Astrocyte (in vitro differentiated cells and primary cell): ENCODE data around the gene ADGRD1. TPM values are rescaled to one million over a fixed set of nuclear protein-coding genes. Genes with fewer than 3 reads are reported as not detected.

Experiments used
- DNase-seq: peaks from one replicate; pipeline ENCODE4 v3.0.0-alpha.2; 2010; ENCODE audit warnings: low read depth
- FAIRE-seq: peaks from 2 replicates; lab custom pipeline; 2011; peaks lifted over from hg19 to GRCh38; lab: Jason Lieb, UNC
- H2AFZ ChIP-seq: 2 replicates; pipeline ENCODE4 v1.6.0; 2012; ENCODE audit warnings: low read depth, low read length, inconsistent platforms
- H3K27ac ChIP-seq: 2 replicates; pipeline ENCODE4 v1.5.1; 2011; ENCODE audit warnings: low read depth, low read length, inconsistent platforms
- H3K27me3 ChIP-seq: 2 replicates; pipeline ENCODE4 v1.6.0; 2011; ENCODE audit warnings: low read length, inconsistent platforms; ENCODE audit not compliant: insufficient read depth
- H3K36me3 ChIP-seq: 2 replicates; pipeline ENCODE4 v1.5.1; 2011; ENCODE audit warnings: low read length, inconsistent platforms; ENCODE audit not compliant: insufficient read depth
- H3K4me1 ChIP-seq: 2 replicates; pipeline ENCODE4 v1.5.1; 2011; ENCODE audit warnings: low read length, inconsistent platforms; ENCODE audit not compliant: insufficient read depth
- H3K4me2 ChIP-seq: 2 replicates; pipeline ENCODE4 v1.6.0; 2012; ENCODE audit warnings: low read length, inconsistent platforms
- H3K4me3 ChIP-seq: 2 replicates; pipeline ENCODE4 v1.5.1; 2011; ENCODE audit warnings: low read depth, mild to moderate bottlenecking, low read length, inconsistent platforms; ENCODE audit not compliant: insufficient read depth
- H3K79me2 ChIP-seq: 2 replicates; pipeline ENCODE4 v1.6.0; 2012; ENCODE audit warnings: mild to moderate bottlenecking, low read length, inconsistent platforms; ENCODE audit not compliant: insufficient read depth
- H3K9ac ChIP-seq: 2 replicates; pipeline ENCODE4 v1.6.0; 2012; ENCODE audit warnings: mild to moderate bottlenecking, low read length, inconsistent platforms
- H3K9me3 ChIP-seq: 2 replicates; pipeline ENCODE4 v1.5.1; 2012; ENCODE audit warnings: low read depth, mild to moderate bottlenecking, low read length, inconsistent platforms; ENCODE audit not compliant: insufficient read depth
- H4K20me1 ChIP-seq: 2 replicates; pipeline ENCODE4 v1.6.0; 2012; ENCODE audit warnings: low read length, inconsistent platforms; ENCODE audit not compliant: insufficient read depth
- H3K27ac Mint-ChIP-seq: one replicate; pipeline ENCODE4 v1.8.0; 2021; ENCODE audit warnings: mild to moderate bottlenecking, mixed read lengths; ENCODE audit not compliant: unreplicated experiment
- H3K27me3 Mint-ChIP-seq: one replicate; pipeline ENCODE4 v1.8.0; 2021; ENCODE audit warnings: low read depth, mixed read lengths; ENCODE audit not compliant: unreplicated experiment
- H3K36me3 Mint-ChIP-seq: one replicate; pipeline ENCODE4 v1.8.0; 2021; ENCODE audit warnings: low read depth, mixed read lengths; ENCODE audit not compliant: unreplicated experiment
- H3K4me1 Mint-ChIP-seq: one replicate; pipeline ENCODE4 v1.8.0; 2021; ENCODE audit warnings: low read depth, mixed read lengths; ENCODE audit not compliant: unreplicated experiment
- H3K4me3 Mint-ChIP-seq: one replicate; pipeline ENCODE4 v1.8.0; 2021; ENCODE audit warnings: mild to moderate bottlenecking, moderate library complexity, mixed read lengths; ENCODE audit not compliant: unreplicated experiment
- H3K9me3 Mint-ChIP-seq: one replicate; pipeline ENCODE4 v1.8.0; 2021; ENCODE audit warnings: mild to moderate bottlenecking, mixed read lengths; ENCODE audit not compliant: unreplicated experiment
- EZH2 ChIP-seq: IDR thresholded peaks from 2 replicates; pipeline ENCODE4 v1.6.1; 2012; ENCODE audit warnings: mild to moderate bottlenecking, low read length, inconsistent platforms; ENCODE audit not compliant: insufficient read depth
- total RNA-seq: library from RNA; stranded (reverse); gene quantifications from 2 replicates; pipeline ENCODE4 v1.2.1, GENCODE V29; 2021
- TF ChIP-seq, protein P1 (sequence below): IDR thresholded peaks from 2 replicates; pipeline ENCODE4 v1.5.1; 2011; ENCODE audit warnings: low read depth, mild to moderate bottlenecking, inconsistent platforms, low read length, moderate library complexity; ENCODE audit not compliant: insufficient read depth

ADGRD1 gene
- total RNA-seq, 1 donor from 2014 or later, result 3.0 TPM

DNA sequence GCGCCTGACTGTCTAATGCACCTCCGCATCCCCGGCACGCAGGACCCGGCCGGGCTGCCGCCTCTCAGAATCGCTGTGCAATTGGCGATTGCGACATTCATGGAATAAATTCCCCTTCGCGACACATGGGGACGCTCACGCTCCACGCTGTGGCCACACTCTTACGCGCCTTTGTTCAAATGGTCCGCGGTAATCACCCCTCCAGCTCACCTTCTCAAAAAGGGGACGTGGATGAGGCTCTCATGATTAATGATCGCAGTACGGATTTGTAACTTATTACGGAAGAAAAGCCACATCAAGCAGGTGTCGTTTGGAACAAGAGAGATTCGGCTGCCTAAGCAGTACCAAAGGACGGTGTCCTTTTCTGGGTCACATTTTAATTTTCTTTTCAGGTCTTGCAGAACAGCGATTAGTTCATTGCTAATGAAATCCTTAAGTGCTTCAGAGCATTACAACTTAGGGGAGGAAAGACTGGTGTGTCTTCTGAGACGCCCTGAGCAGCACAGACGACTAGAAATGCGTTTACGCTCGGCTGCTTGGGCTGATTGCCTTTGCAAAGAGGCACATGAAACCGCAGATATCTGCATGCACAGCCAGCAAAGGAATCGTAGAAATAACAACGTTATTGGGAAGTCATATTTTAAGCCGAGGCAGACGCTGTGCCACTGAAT lies 37.3 kb upstream of the ADGRD1 start:
- TF ChIP-seq, protein P1, sequence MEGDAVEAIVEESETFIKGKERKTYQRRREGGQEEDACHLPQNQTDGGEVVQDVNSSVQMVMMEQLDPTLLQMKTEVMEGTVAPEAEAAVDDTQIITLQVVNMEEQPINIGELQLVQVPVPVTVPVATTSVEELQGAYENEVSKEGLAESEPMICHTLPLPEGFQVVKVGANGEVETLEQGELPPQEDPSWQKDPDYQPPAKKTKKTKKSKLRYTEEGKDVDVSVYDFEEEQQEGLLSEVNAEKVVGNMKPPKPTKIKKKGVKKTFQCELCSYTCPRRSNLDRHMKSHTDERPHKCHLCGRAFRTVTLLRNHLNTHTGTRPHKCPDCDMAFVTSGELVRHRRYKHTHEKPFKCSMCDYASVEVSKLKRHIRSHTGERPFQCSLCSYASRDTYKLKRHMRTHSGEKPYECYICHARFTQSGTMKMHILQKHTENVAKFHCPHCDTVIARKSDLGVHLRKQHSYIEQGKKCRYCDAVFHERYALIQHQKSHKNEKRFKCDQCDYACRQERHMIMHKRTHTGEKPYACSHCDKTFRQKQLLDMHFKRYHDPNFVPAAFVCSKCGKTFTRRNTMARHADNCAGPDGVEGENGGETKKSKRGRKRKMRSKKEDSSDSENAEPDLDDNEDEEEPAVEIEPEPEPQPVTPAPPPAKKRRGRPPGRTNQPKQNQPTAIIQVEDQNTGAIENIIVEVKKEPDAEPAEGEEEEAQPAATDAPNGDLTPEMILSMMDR, result peak; percentile 56
- TF ChIP-seq EZH2, result peak; percentile 31
- no peaks in the 10 kb centered on the region for H3K4me1 ChIP-seq
- H3K27me3 ChIP-seq, result peaks cover 3% of the 10 kb centered on the region
- H3K27ac Mint-ChIP-seq, result no peak overlapping the region
- no peak for DNase-seq
- H3K9me3 Mint-ChIP-seq, result peaks cover 2% of the 10 kb centered on the region
- no peaks in the 10 kb centered on the region for H3K36me3 ChIP-seq
- H2AFZ ChIP-seq, result peak overlapping the region; percentile 55
- no peak overlapping the region for H3K4me3 Mint-ChIP-seq
- no peak overlapping the region for H3K27ac ChIP-seq
- no peak for FAIRE-seq
- peaks cover 41% of the 10 kb centered on the region for H3K27me3 Mint-ChIP-seq
- H3K79me2 ChIP-seq, result no peaks in the 10 kb centered on the region
- H3K9me3 ChIP-seq, result no peaks in the 10 kb centered on the region
- peak overlapping the region; percentile 71 for H3K4me2 ChIP-seq
- no peaks in the 10 kb centered on the region for H3K4me1 Mint-ChIP-seq
- no peaks in the 10 kb centered on the region for H4K20me1 ChIP-seq
- no peak overlapping the region for H3K9ac ChIP-seq
- peaks cover under 1% of the 10 kb centered on the region for H3K36me3 Mint-ChIP-seq
- H3K4me3 ChIP-seq, result no peak overlapping the region

DNA sequence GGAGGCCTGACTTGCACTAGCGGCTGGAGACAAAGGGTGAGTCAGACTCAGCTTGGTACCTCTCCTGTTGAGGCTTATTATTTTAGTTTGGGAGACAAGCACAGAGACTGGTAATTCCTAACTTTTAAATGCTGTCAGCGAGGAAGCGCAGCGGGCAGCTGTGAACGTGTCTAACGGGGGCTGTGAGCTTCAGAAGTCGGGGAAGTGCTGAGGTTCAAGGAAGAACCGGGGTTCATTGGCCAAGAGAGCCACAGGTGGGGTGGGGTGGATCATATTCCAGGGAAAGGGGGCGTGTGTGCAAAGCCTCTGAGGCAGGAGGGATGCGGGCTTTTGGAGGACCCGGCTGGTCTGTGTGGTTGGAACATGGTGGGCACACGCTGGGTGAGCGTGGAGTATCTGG lies 36.1 kb upstream of the ADGRD1 start:
- no peaks in the 10 kb centered on the region for H4K20me1 ChIP-seq
- H3K4me3 ChIP-seq, result no peak overlapping the region
- H2AFZ ChIP-seq, result no peak overlapping the region
- H3K27ac Mint-ChIP-seq, result no peak overlapping the region
- peaks cover 2% of the 10 kb centered on the region for H3K36me3 Mint-ChIP-seq
- H3K79me2 ChIP-seq, result no peaks in the 10 kb centered on the region
- no peaks in the 10 kb centered on the region for H3K36me3 ChIP-seq
- no peak overlapping the region for H3K9ac ChIP-seq
- TF ChIP-seq EZH2, result no peak
- TF ChIP-seq, protein P1, result no peak
- H3K27me3 Mint-ChIP-seq, result peaks cover 52% of the 10 kb centered on the region
- no peak overlapping the region for H3K4me2 ChIP-seq
- H3K27me3 ChIP-seq, result peaks cover 3% of the 10 kb centered on the region
- no peaks in the 10 kb centered on the region for H3K9me3 ChIP-seq
- no peaks in the 10 kb centered on the region for H3K4me1 Mint-ChIP-seq
- H3K27ac ChIP-seq, result no peak overlapping the region
- no peaks in the 10 kb centered on the region for H3K4me1 ChIP-seq
- H3K4me3 Mint-ChIP-seq, result no peak overlapping the region
- no peak for FAIRE-seq
- peaks cover 3% of the 10 kb centered on the region for H3K9me3 Mint-ChIP-seq
- no peak for DNase-seq

DNA sequence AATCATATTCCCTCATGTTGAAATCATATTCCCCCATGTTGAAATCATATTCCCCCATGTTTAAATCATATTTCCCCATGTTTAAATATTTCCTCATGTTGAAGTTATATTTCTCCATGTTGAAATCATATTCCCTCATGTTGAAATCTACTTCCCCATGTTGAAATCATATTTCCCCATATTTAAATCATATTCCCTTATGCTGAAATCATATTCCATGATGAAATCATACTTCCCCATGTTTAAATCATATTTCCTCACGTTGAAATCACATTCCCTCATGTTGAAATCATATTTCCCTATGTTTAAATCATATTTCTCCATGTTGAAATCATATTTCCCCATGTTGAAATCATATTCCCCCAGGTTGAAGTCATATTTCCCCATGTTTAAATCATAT lies 34.6 kb upstream of the ADGRD1 start:
- FAIRE-seq, result no peak
- Histone ChIP-seq H3K27me3 (peaks cover 3% of the 10 kb centered on the region), H2AFZ (no peak overlapping the region), H3K27ac (no peak overlapping the region), H3K36me3 (no peaks in the 10 kb centered on the region), H3K4me1 (no peaks in the 10 kb centered on the region), H3K9me3 (no peaks in the 10 kb centered on the region), H3K4me2 (no peak overlapping the region), H4K20me1 (no peaks in the 10 kb centered on the region), H3K79me2 (no peaks in the 10 kb centered on the region), H3K4me3 (no peak overlapping the region), H3K9ac (no peak overlapping the region)
- no peaks in the 10 kb centered on the region for H3K4me1 Mint-ChIP-seq
- no peak overlapping the region for H3K27ac Mint-ChIP-seq
- no peak for TF ChIP-seq EZH2
- TF ChIP-seq, protein P1, result no peak
- peaks cover 3% of the 10 kb centered on the region for H3K9me3 Mint-ChIP-seq
- peaks cover 52% of the 10 kb centered on the region for H3K27me3 Mint-ChIP-seq
- H3K36me3 Mint-ChIP-seq, result peaks cover 2% of the 10 kb centered on the region
- DNase-seq, result no peak
- H3K4me3 Mint-ChIP-seq, result no peak overlapping the region
